Upper lobe of left lung (tissue), 4 donors: Measurements from ENCODE around the gene CHST9.

Experiments used
- CTCF ChIP-seq, 6 experiments: fragments of 450-650 bp in 4 of 6; fragments of 200-600 bp in 2 of 6; sonication (generic) in 2 of 6; IDR thresholded peaks; one replicate each; pipeline ENCODE4 v1.5.1; 2016 to 2019; ENCODE audit warnings: antibody characterized with exemption in 6 of 6
- EP300 ChIP-seq, 4 donors: sonication (generic); formaldehyde crosslinking; IDR thresholded peaks; one replicate each; pipeline ENCODE4 v1.5.1; 2017; ENCODE audit warnings: antibody characterized with exemption in 4 of 4, control low read depth in 2 of 4
- POLR2A ChIP-seq, 4 donors: fragments of 450-650 bp; IDR thresholded peaks; one replicate each; pipeline ENCODE4 v1.5.1; 2016 to 2017; ENCODE audit warnings: antibody characterized with exemption in 4 of 4, mild to moderate bottlenecking in 2 of 4

- no peak for TF ChIP-seq CTCF (IDR thresholded peaks at IDR 0.05)
- no peak for TF ChIP-seq EP300 (IDR thresholded peaks at IDR 0.05)
- no peak for TF ChIP-seq POLR2A (IDR thresholded peaks at IDR 0.05)
Observed at GRCh38 chr18:27171993-27172392, 13.1 kb downstream of the CHST9 start.
